DMS79 (cell line): ENCODE data around the gene LRRC34.

Source experiments
- DNase-seq: peaks from one replicate; lab custom pipeline; 2025; lab: John Stamatoyannopoulos, UW

Gene LRRC34

GRCh38 chr3:169813757-169814517, 1.2 kb upstream of the LRRC34 start:
- DNase-seq, result peak; percentile 84

- DNase-seq, result no peak
Observed at GRCh38 chr3:169813278-169813677, 574 bp upstream of the LRRC34 start.

GRCh38 chr3:169811631-169812331, 923 bp downstream of the LRRC34 start:
- peak; percentile 69 for DNase-seq

- DNase-seq, result no peak
Observed at GRCh38 chr3:169809230-169809795, 3.4 kb downstream of the LRRC34 start.

- no peak for DNase-seq
Observed at GRCh38 chr3:169804681-169805080, 8.0 kb downstream of the LRRC34 start.

- no peak for DNase-seq
Observed at GRCh38 chr3:169792359-169792758, 20.3 kb downstream of the LRRC34 start.

GRCh38 chr3:169790687-169791429, 21.8 kb downstream of the LRRC34 start:
- DNase-seq, result no peak

GRCh38 chr3:169790219-169790618, 22.5 kb downstream of the LRRC34 start:
- no peak for DNase-seq

GRCh38 chr3:169787791-169788190, 24.9 kb downstream of the LRRC34 start:
- no peak for DNase-seq

- no peak for DNase-seq
Observed at GRCh38 chr3:169787120-169787519, 25.6 kb downstream of the LRRC34 start.

GRCh38 chr3:169781209-169781855, 31.4 kb downstream of the LRRC34 start:
- DNase-seq, result no peak

GRCh38 chr3:169780742-169781141, 32.0 kb downstream of the LRRC34 start:
- DNase-seq, result no peak

- DNase-seq, result no peak
Observed at GRCh38 chr3:169777822-169778221, 34.9 kb downstream of the LRRC34 start.

GRCh38 chr3:169774186-169774585, 38.5 kb downstream of the LRRC34 start:
- no peak for DNase-seq

- DNase-seq, result peak; percentile 85
Observed at GRCh38 chr3:169772897-169773816, 39.5 kb downstream of the LRRC34 start, which contains the start of gene MYNN. TSS of gene MYNN (plus strand) at chr3:169773396. CDS start at chr3:169774296, 900 bp downstream.

- peak; percentile 82 for DNase-seq
Observed at GRCh38 chr3:169772305-169772896, 40.3 kb downstream of the LRRC34 start.

GRCh38 chr3:169771497-169772304, 41.0 kb downstream of the LRRC34 start:
- peak; percentile 82 for DNase-seq

GRCh38 chr3:169769287-169770181, 43.2 kb downstream of the LRRC34 start, which contains the start of gene ACTRT3:
TSS of gene ACTRT3 (minus strand) at chr3:169769561. CDS start at chr3:169769520, 41 bp downstream.
- no peak for DNase-seq
